G401.6 (cell line): ENCODE data around the gene UBXN4.
"Not testable (repeated sequence)": the region's sequence is repeated elsewhere in the genome, so short reads cannot be mapped to it uniquely, and the experiment has no call there.

Experiments
- FAIRE-seq: peaks from 2 replicates; lab custom pipeline; 2012; peaks lifted over from hg19 to GRCh38; lab: Jason Lieb, UNC

Gene UBXN4

DNA sequence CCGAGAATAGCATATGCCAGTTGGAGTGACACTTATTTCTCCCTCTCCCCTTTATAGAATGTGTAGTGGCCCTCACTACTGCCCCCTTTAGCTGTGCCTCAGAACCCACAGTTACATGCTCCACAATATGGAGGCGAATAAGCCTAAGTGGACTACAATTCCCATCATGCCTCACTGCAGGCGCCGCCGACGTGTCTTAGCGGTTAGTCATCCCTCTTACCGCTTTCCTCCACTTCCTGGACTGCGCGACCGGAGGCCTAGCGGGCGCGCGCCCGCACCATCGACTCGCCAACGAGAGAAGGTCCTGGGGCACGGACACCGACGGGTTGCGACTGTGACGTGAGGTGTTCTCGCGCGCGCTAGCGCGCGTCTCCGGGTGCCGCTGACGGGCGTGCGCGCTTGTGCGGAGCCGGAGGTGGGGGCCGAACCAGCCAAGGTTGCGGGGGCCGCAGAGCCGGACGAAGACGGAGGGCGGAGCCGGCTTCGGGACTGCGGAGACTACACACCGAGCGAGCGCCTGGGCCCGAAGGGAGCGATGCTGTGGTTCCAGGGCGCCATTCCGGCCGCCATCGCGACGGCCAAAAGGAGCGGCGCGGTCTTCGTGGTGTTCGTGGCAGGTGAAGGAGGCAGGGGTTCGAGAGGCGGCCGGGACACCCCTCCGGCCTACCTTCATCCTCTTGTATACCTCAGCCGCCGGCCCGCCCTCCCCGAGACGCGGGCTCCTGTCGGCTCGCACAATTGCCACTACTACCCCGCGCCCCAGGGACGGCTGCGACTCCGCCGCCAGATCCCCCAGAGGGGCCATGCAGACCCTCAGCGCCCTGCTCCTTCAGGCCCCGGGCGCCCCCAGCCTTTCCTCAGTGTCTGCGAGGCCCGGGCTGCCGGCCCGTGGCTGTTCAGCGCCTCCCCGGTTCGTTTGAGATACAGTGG lies at the start of gene UBXN4:
UBXN4 (plus strand) TSS at position 461 of the 930 bp plus-strand sequence; CDS start at position 536, 75 bp downstream.
- peak; percentile 98 for FAIRE-seq

- FAIRE-seq, result no peak
Measured at GRCh38 chr2:135694711-135695110, 46.9 kb upstream of the UBXN4 start.

DNA sequence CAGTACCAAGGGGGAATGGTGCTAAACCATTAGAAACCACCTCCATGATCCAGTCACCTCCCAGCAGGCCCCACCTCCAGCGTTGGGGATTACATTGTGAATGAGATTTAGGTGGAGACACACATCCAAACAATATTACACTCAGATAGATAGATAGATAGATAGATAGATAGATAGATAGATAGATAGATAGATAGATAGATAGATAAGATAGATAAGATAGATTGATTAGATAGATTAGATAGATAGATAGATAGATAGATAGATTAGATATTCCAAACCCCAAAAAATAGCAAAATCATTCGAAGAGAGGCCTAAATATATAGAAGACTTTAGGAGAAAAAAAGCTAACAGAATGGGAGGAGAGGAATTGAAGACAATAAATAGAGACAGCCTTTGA lies 42.8 kb upstream of the UBXN4 start:
- no peak for FAIRE-seq

DNA sequence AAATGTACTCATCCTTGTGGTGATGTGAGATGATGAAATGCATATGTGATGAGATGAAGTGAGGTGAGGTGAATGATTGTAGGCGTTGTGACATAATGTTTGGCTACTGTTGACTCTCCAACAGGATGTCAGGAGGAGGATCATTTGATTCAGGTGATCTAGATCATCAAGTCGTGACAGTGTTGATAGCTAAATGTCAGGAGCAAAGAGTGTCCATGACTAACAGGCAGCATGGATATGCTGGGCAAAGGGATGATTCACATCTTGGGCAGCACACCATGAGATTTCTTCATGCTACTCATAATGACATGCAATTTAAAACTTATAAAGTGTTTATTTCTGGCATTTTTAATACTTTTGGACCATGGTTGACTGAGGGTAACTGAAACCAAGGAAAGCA lies 40.2 kb upstream of the UBXN4 start:
- no peak for FAIRE-seq

GRCh38 chr2:135703300-135703699 lies 38.4 kb upstream of the UBXN4 start:
- no peak for FAIRE-seq

DNA sequence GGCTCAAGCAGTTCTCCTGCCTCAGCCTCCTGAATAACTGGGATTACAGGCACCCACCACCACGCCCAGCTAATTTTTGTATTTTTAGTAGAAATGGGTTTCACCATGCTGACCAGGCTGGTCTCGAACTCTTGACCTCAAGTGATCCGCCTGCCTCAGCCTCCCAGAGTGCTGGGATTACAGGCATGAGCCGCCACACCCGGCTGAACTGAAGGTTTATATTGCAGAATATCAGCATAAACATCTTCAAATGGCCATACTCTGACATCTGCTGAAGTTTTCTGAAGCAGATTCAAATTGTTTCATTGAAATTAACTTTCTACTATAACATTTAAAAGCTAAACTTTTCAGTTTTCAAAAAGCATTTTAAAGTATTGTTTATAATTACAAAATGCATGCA lies 37.6 kb upstream of the UBXN4 start:
- FAIRE-seq, result not testable (repeated sequence)

- FAIRE-seq, result no peak
Measured at GRCh38 chr2:135708159-135708558, 33.5 kb upstream of the UBXN4 start.

- peak; percentile 91 for FAIRE-seq
Measured at GRCh38 chr2:135709992-135710391, 31.7 kb upstream of the UBXN4 start.

- FAIRE-seq, result not testable (repeated sequence)
Measured at GRCh38 chr2:135715086-135715485, 26.6 kb upstream of the UBXN4 start.

DNA sequence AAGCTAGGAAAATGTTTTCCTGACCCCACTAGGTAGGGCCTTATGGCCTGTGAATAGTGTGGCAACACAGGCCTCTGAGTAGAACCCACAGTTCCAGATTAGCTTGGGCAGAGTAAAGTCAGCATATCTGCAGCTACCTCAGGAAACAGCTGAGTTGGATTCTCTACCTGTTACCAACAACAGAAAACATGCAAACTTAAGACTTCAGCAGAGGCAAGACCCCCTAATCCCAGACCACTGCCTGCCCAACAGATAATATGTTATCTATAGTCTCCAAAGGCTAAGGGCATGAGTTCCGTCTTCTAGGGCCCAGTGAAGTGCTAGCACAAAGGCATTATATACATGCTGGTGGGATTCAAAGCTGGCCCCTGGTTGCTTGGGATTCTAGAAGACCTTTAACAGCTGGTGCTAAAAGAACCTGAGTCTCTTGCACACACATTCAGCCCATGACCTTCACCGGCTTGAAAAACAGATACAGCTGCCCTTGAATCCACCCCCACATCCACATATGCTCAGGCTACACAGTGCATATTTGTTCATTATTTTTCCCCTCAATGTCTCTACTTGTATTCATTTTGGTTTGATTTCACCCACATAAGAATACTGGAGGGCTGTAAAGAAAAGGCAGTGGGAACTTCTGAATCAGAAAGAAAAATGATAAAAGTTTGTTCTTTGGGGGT lies 13.5 kb upstream of the UBXN4 start:
- FAIRE-seq, result no peak

DNA sequence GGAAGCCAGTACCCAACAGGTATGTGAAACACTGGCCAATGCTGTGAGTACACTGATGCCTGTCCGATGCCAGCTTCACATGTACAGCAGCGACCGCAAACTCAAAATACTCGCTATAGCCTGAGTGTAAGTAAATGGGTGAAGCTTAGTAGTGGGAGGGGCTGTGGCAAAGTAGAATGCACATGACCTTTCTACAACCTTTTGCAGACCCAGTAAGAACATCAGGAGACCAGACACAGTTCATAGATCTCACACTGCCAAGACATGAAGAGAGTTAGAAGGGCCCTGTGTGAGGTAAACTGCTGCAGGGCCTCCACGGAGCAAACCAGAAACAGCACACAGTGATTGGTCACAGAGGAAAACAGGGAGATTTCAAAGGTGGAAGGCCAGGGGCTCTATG lies 9.1 kb upstream of the UBXN4 start:
- no peak for FAIRE-seq

GRCh38 chr2:135733045-135733444 lies 8.6 kb upstream of the UBXN4 start:
- FAIRE-seq, result no peak

DNA sequence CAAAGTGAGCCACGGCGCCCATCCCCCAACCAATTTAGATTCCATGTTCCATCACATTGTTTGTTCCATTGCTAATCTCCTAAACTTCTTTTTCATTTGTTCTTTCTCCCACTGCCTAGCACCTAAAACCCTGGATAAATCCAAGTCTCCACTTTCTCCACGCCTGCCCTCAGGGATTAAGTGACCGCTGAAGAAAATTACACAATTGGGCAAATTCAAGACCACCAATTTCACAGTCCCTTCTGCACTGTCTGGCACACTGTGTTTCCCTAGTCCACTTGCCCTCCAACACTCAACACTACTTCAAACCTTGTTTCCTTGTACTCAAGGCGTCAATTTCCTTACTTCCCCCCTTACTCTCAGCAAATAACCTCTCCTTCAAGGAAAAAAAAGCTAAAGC lies 5.1 kb upstream of the UBXN4 start:
- FAIRE-seq, result no peak

- FAIRE-seq, result no peak
Measured at GRCh38 chr2:135740206-135740605, 1.4 kb upstream of the UBXN4 start.

DNA sequence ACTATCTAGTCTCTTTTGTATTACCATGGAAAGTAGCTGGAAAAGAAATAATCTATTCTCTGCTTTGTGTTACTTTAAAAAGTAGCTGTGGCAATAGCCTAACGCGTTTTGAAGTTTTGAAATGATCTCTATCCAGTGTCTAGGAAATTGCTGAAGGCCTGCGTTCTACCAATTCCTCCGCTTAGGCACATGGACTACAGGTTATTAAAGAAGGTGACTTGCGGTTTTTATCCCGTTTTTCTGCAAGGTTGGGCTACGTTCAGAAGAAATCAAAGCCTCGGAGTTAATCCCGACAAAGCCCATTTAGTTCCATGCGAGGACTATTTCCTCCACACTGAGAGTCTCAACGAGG lies 636 bp upstream of the UBXN4 start:
- FAIRE-seq, result no peak

DNA sequence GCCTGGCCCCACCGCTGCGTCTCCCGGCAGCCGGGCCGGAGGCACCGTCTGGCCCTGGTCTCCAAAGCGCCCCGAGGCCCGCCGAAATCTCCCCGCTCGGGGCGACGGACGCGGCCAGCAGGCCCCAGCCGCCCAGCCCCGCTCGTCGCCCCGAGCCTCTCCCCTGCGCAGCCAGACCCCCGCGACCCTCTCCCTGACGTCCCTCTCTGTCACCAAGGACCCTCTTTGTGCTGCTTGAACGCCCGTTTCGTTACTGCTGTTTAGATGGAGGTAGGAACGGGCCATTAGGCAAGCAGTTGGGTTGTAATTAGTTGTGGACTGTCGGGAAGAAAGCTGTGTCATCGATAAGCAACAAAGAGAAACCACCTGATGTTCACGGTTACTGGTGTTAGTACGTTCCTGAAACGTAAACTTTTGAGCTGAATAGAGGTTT lies 686 bp downstream of the UBXN4 start:
- FAIRE-seq, result no peak

DNA sequence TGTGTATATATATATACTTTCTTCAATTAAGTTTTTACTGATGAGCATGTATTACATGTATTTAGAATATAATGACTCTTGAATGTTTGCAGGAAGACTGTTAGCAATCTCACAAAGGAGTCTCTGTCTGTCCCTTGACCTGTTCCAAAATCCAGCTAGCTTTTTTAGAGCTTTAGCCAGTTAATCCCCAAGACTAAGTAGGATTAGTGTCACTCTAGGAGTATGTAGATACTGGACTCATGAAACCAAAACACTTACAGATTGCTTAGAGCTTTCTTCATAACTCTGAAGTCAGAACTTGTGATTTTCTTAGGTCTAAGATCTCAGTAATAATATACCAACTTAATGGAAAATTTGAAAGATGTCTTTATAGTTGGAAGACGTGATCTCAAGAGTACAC lies 2.2 kb downstream of the UBXN4 start:
- no peak for FAIRE-seq

DNA sequence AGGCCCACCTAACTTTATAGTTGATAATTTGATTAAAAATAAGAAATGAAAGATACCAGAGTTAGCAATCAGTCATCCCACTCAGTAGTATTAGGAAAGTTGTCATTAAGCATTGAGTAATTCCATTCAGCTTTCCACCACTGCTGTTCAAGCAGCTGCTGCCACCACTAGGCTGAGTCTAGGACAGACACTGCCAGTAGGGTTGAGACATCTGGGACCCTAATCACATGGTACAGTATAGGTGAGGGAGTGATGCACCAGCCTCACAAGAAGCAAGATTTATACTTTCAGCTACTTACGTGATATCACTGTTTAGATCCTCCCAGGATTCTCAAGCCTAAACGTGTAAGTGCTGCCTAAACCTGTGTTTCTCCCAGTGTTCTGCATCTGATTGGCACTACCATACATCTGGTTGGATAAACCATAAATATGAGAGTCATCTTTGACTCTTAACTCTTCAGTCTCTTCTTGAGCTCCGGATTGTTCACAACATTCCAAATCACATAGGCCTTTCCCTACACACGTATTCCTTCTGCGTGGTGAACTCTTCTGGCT lies 3.2 kb downstream of the UBXN4 start:
- no peak for FAIRE-seq

DNA sequence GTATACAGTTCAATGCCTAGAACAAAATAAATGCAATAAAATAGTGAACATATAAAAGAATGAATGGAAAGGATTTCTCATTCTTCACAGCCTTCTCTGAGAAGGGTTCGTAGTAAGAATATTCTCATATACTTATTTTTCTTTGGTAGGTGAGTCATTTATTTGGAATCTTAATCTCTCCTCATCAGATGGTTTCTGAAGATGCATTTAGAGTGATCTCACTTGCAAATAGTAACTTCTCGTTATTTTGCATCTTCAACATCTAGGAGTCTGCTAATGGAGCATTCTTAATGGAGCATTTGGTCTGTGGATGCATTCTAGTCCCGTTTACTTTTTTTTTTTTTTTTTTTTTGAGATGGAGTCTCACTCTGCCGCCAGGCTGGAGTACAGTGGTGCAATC lies 3.9 kb downstream of the UBXN4 start:
- FAIRE-seq, result no peak

DNA sequence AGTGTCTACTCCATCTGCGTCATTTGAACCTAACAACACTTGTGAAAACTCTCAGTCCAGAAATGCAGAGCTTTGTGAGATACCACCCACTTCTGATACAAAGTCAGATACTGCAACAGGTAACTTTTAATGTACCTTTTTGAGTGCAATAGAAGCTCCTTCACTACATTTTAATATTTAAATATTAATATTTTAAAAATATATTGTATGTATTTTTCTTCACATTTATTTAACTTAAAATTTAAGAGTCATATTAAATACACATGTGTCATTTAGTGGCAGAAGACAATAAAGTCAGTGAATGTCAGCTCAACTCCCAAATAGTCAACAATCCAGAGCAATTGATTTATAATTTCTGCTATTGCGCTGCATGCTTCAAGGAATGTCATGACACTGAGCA lies 13.9 kb downstream of the UBXN4 start:
- FAIRE-seq, result no peak

DNA sequence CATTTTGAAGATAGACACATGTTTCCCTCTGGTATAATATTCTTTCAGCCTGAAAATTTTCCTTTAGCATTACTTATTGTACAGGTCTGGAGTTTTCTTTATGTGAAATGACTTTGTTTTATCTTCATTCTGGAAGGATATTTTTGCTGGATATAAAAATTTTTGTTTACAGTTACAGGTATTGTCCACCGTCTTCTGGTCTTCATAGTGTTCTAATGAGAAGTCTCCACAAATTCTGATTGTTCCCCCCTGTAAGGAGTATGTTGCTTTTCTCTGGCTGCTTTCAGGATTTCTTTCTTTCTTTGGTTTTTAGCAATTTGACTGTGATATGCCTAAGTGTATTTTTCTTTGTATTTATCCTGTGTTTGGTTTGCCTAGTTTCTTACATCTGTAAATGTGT lies 15.0 kb downstream of the UBXN4 start:
- no peak for FAIRE-seq

DNA sequence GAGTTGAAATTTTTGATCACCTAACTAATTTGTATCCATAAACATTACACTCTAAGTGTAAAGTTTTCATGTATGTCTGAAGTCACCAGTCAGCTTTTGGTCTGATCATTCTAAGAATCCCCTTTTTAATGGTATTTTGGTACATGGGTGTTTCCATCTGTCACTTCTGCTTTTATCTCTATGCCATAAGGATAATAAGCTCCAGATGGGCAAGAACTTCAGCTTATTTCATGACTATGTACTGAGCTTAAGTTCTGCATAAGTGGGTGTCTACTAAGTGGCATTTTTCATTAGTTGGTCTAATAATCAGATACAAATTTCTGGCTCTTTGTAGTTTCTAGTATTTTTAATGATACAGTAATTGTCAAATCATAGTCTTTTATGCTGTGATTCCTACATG lies 20.4 kb downstream of the UBXN4 start:
- FAIRE-seq, result no peak

GRCh38 chr2:135762530-135762929 lies 20.9 kb downstream of the UBXN4 start:
- no peak for FAIRE-seq
